ENCODE data around the gene TNFSF8.

GRCh38 chr9:114883709-114884108, 46.7 kb downstream of the TNFSF8 start:
- TF ChIP-seq CTCF (IDR thresholded peaks at IDR 0.05) (no peak), POLR2A (IDR thresholded peaks at IDR 0.05) (no peak), POLR2AphosphoS5 (IDR thresholded peaks at IDR 0.05) (no peak)

Measured in gastroesophageal sphincter (tissue), 3 donors.